SK-N-SH treated with all-trans-retinoic acid at 6 μM for 48 hours (cell line): Measurements from ENCODE around the gene KRTAP4-6.

ENCODE experiments used
- ATAC-seq: fragments of 200-7000 bp; cut with Tn5 transposase; 3 replicates; pipeline ENCODE4 v1.9.1; 2020; ENCODE audit warnings: mild to moderate bottlenecking, moderate library complexity
- BACH2 ChIP-seq: fragments of 250-450 bp; sonication (Bioruptor Pico); IDR thresholded peaks from 2 replicates; pipeline ENCODE4 v1.9.0; 2021; ENCODE audit warnings: mild to moderate bottlenecking, borderline replicate concordance
- CREB5 ChIP-seq: fragments of 250-450 bp; sonication (Bioruptor Pico); IDR thresholded peaks from 2 replicates; pipeline ENCODE4 v1.5.1; 2020; ENCODE audit warnings: low read depth, mild to moderate bottlenecking, moderate library complexity
- CSDC2 ChIP-seq: fragments of 250-450 bp; sonication (Bioruptor Pico); IDR thresholded peaks from 2 replicates; pipeline ENCODE4 v1.5.0; 2020; ENCODE audit warnings: mild to moderate bottlenecking, moderate library complexity
- ESRRG ChIP-seq: fragments of 250-450 bp; sonication (Bioruptor Pico); IDR thresholded peaks from 2 replicates; pipeline ENCODE4 v1.6.1; 2021; ENCODE audit warnings: mild to moderate bottlenecking
- GLIS3 ChIP-seq: fragments of 250-450 bp; sonication (Bioruptor Pico); IDR thresholded peaks from 2 replicates; pipeline ENCODE4 v1.5.0; 2020; ENCODE audit warnings: mild to moderate bottlenecking, moderate library complexity
- ISL1 ChIP-seq: fragments of 250-450 bp; sonication (Bioruptor Pico); IDR thresholded peaks from 2 replicates; pipeline ENCODE4 v2.1.2; 2022; ENCODE audit warnings: mild to moderate bottlenecking, moderate library complexity
- OSR1 ChIP-seq: fragments of 250-450 bp; sonication (Bioruptor Pico); IDR thresholded peaks from 2 replicates; pipeline ENCODE4 v1.8.0; 2022; ENCODE audit warnings: moderate library complexity, mild to moderate bottlenecking, inconsistent platforms
- PATZ1 ChIP-seq: fragments of 250-450 bp; sonication (Bioruptor Pico); IDR thresholded peaks from 2 replicates; pipeline ENCODE4 v1.8.0; 2020; ENCODE audit warnings: mild to moderate bottlenecking, moderate library complexity, borderline replicate concordance
- PPARA ChIP-seq: fragments of 250-450 bp; sonication (Bioruptor Pico); IDR thresholded peaks from 2 replicates; pipeline ENCODE4 v1.5.0; 2020; ENCODE audit warnings: mild to moderate bottlenecking, borderline replicate concordance
- RARB ChIP-seq: fragments of 250-450 bp; sonication (Bioruptor Pico); IDR thresholded peaks from 2 replicates; pipeline ENCODE4 v1.8.0; 2021; ENCODE audit warnings: mild to moderate bottlenecking, moderate library complexity
- SNAI2 ChIP-seq: fragments of 250-450 bp; sonication (Bioruptor Pico); IDR thresholded peaks from 2 replicates; pipeline ENCODE4 v1.5.0; 2020; ENCODE audit warnings: mild to moderate bottlenecking, moderate library complexity
- TCF4 ChIP-seq: fragments of 250-450 bp; sonication (Bioruptor Pico); IDR thresholded peaks from 2 replicates; pipeline ENCODE4 v1.8.0; 2021; ENCODE audit warnings: mild to moderate bottlenecking, moderate library complexity, borderline replicate concordance
- TOX ChIP-seq: fragments of 250-450 bp; sonication (Bioruptor Pico); IDR thresholded peaks from 2 replicates; pipeline ENCODE4 v1.8.0; 2021; ENCODE audit warnings: mild to moderate bottlenecking, moderate library complexity, borderline replicate concordance
- ZC3H10 ChIP-seq: fragments of 250-450 bp; sonication (Bioruptor Pico); IDR thresholded peaks from 2 replicates; pipeline ENCODE4 v1.5.1; 2021; ENCODE audit warnings: mild to moderate bottlenecking, moderate library complexity
- ZFP3 ChIP-seq: fragments of 250-450 bp; sonication (Bioruptor Pico); IDR thresholded peaks from 2 replicates; pipeline ENCODE4 v1.5.0; 2020; ENCODE audit warnings: mild to moderate bottlenecking, moderate library complexity
- ZFP30 ChIP-seq: fragments of 450-650 bp; formaldehyde crosslinking; IDR thresholded peaks from 2 replicates; pipeline ENCODE4 v1.5.0; 2022; ENCODE audit warnings: mild to moderate bottlenecking, moderate library complexity
- ZNF565 ChIP-seq: fragments of 450-650 bp; formaldehyde crosslinking; conservative IDR thresholded peaks from 2 replicates; pipeline ENCODE4 v1.5.0; 2020; ENCODE audit warnings: low read depth, mild to moderate bottlenecking, moderate library complexity
- ZNF70 ChIP-seq: fragments of 450-650 bp; formaldehyde crosslinking; IDR thresholded peaks from 2 replicates; pipeline ENCODE4 v1.5.0; 2020; ENCODE audit warnings: mild to moderate bottlenecking, moderate library complexity
- ZNF8 ChIP-seq: fragments of 450-650 bp; formaldehyde crosslinking; IDR thresholded peaks from 2 replicates; pipeline ENCODE4 v1.5.0; 2020; ENCODE audit warnings: mild to moderate bottlenecking, moderate library complexity
- TF ChIP-seq, protein P1 (sequence below): fragments of 250-450 bp; sonication (Bioruptor Pico); IDR thresholded peaks from 2 replicates; pipeline ENCODE4 v1.5.0; 2020; ENCODE audit warnings: mild to moderate bottlenecking, moderate library complexity
- TF ChIP-seq, protein P2 (sequence below): fragments of 250-450 bp; sonication (Bioruptor Pico); IDR thresholded peaks from 2 replicates; pipeline ENCODE4 v1.5.1; 2021; ENCODE audit warnings: mild to moderate bottlenecking, moderate library complexity
- TF ChIP-seq, protein P3 (sequence below): fragments of 250-450 bp; sonication (Bioruptor Pico); IDR thresholded peaks from 2 replicates; pipeline ENCODE4 v1.8.0; 2021; ENCODE audit warnings: low read depth, mild to moderate bottlenecking, moderate library complexity, borderline replicate concordance

KRTAP4-6 gene

DNA sequence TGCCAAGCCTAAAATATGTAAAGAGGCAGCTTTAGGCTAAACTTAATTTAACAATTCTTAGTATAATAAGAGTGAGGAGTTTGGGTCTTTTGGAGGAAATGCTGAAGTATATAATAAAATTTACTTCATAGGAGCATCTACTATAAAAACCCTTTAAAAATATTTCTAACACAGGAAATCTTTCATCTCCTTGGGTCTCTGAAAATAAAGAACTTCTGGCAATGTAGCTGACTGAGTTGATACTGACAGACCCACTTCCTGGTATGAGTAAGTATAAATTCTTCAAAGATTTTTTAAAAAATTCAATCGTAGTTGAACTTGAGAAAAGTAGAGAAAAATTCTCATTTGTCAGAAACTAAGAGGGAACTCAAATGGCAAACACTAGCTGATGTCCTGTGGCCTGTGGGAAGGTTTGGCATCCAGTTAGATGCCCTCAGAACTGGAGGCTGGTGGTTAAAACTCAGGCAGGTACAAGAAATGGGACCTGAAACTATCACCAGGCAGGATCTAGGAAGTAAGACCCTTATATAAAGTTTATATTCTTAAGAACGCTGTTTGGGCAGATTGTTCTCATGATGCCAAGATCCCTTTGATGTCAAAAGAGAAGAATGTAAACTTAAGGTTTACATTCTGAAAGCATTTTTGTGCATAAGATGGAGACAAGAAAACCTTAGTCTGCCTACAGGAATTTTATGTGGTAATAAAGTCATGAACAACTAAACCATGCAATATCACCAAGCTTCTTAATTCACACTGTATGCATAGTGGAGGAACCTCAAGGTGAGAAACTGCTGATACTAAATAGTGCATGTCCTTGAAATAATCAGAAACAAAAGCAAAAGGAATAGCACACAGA lies 6.2 kb downstream of the KRTAP4-6 start:
- no peak for ATAC-seq
- TF ChIP-seq TCF4 (CRISPR knock-in tag) (no peak), ZC3H10 (CRISPR knock-in tag) (no peak), CSDC2 (CRISPR knock-in tag) (no peak), ESRRG (CRISPR knock-in tag) (no peak), GLIS3 (CRISPR knock-in tag) (no peak), TOX (no peak), ZFP30 (CRISPR knock-in tag) (no peak), ZNF565 (CRISPR knock-in tag) (no peak)
- TF ChIP-seq, protein P1, sequence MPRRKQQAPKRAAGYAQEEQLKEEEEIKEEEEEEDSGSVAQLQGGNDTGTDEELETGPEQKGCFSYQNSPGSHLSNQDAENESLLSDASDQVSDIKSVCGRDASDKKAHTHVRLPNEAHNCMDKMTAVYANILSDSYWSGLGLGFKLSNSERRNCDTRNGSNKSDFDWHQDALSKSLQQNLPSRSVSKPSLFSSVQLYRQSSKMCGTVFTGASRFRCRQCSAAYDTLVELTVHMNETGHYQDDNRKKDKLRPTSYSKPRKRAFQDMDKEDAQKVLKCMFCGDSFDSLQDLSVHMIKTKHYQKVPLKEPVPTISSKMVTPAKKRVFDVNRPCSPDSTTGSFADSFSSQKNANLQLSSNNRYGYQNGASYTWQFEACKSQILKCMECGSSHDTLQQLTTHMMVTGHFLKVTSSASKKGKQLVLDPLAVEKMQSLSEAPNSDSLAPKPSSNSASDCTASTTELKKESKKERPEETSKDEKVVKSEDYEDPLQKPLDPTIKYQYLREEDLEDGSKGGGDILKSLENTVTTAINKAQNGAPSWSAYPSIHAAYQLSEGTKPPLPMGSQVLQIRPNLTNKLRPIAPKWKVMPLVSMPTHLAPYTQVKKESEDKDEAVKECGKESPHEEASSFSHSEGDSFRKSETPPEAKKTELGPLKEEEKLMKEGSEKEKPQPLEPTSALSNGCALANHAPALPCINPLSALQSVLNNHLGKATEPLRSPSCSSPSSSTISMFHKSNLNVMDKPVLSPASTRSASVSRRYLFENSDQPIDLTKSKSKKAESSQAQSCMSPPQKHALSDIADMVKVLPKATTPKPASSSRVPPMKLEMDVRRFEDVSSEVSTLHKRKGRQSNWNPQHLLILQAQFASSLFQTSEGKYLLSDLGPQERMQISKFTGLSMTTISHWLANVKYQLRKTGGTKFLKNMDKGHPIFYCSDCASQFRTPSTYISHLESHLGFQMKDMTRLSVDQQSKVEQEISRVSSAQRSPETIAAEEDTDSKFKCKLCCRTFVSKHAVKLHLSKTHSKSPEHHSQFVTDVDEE (CRISPR knock-in tag) = no peak

GRCh38 chr17:41131979-41132378 lies 8.4 kb downstream of the KRTAP4-6 start:
- TF ChIP-seq, protein P2, sequence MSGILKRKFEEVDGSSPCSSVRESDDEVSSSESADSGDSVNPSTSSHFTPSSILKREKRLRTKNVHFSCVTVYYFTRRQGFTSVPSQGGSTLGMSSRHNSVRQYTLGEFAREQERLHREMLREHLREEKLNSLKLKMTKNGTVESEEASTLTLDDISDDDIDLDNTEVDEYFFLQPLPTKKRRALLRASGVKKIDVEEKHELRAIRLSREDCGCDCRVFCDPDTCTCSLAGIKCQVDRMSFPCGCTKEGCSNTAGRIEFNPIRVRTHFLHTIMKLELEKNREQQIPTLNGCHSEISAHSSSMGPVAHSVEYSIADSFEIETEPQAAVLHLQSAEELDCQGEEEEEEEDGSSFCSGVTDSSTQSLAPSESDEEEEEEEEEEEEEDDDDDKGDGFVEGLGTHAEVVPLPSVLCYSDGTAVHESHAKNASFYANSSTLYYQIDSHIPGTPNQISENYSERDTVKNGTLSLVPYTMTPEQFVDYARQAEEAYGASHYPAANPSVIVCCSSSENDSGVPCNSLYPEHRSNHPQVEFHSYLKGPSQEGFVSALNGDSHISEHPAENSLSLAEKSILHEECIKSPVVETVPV = no peak
- TF ChIP-seq ZNF565 (CRISPR knock-in tag) = no peak
- TF ChIP-seq TOX = no peak
- TF ChIP-seq CSDC2 (CRISPR knock-in tag) = no peak
- TF ChIP-seq ZFP30 (CRISPR knock-in tag) = no peak
- TF ChIP-seq ISL1 (CRISPR knock-in tag) = no peak
- TF ChIP-seq, protein P3, sequence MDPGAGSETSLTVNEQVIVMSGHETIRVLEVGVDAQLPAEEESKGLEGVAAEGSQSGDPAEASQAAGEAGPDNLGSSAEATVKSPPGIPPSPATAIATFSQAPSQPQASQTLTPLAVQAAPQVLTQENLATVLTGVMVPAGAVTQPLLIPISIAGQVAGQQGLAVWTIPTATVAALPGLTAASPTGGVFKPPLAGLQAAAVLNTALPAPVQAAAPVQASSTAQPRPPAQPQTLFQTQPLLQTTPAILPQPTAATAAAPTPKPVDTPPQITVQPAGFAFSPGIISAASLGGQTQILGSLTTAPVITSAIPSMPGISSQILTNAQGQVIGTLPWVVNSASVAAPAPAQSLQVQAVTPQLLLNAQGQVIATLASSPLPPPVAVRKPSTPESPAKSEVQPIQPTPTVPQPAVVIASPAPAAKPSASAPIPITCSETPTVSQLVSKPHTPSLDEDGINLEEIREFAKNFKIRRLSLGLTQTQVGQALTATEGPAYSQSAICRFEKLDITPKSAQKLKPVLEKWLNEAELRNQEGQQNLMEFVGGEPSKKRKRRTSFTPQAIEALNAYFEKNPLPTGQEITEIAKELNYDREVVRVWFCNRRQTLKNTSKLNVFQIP (CRISPR knock-in tag) = no peak
- TF ChIP-seq PPARA (CRISPR knock-in tag) = no peak
- TF ChIP-seq ZFP3 (CRISPR knock-in tag) = no peak
- TF ChIP-seq ESRRG (CRISPR knock-in tag) = no peak
- no peak for TF ChIP-seq CREB5 (CRISPR knock-in tag)
- TF ChIP-seq ZNF70 = no peak
- no peak for TF ChIP-seq SNAI2
- no peak for TF ChIP-seq BACH2 (CRISPR knock-in tag)
- TF ChIP-seq ZNF8 (CRISPR knock-in tag) = no peak
- no peak for TF ChIP-seq PATZ1 (CRISPR knock-in tag)
- TF ChIP-seq RARB (CRISPR knock-in tag) = no peak
- TF ChIP-seq OSR1 (CRISPR knock-in tag) = no peak
- TF ChIP-seq TCF4 (CRISPR knock-in tag) = no peak
- no peak for TF ChIP-seq GLIS3 (CRISPR knock-in tag)
- no peak for ATAC-seq
